ENCODE results near the gene TMEM218.
"Not testable (repeated sequence)": the region's sequence is repeated elsewhere in the genome, so short reads cannot be mapped to it uniquely, and the experiment has no call there.

Gene TMEM218

GRCh38 chr11:125056931-125057692, 54.3 kb downstream of the TMEM218 start:
- no peak for DNase-seq (ENCODE audit: low read depth in 4 of 4, low spot score in 1 of 4)

GRCh38 chr11:125056111-125056510, 55.3 kb downstream of the TMEM218 start:
- DNase-seq (ENCODE audit: low read depth in 4 of 4, low spot score in 1 of 4) = not testable (repeated sequence)

DNA sequence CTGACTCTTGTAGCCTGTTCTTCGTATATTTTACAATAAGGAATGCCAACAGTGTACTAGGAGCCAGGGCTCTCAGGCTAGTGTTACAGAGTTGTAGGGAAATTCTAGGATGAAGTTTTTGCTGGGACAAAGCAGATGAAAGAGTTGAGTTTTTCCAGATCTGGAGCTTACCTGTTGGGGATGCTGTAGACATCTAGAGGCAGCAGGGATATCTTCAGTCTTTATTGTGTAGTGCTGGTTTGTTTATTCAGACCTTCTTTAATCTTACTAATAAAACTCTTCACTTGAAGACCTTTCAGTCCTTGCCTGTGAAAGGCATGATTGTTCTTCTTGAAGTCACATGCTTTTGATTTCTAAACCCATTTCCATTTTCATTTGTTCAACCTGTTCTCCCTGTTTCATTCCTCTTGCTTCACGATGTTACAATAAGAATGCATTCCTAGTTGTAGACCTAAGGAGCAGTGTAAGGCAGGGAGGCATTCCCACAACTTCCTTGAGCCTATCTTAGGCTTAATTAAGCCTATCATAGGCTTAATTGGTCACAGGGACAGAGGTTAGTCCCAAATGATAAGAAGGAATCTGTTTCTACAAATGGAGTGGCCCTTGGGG, 56.2 kb downstream of the TMEM218 start:
- DNase-seq (ENCODE audit: low read depth in 4 of 4, low spot score in 1 of 4) = no peak

DNA sequence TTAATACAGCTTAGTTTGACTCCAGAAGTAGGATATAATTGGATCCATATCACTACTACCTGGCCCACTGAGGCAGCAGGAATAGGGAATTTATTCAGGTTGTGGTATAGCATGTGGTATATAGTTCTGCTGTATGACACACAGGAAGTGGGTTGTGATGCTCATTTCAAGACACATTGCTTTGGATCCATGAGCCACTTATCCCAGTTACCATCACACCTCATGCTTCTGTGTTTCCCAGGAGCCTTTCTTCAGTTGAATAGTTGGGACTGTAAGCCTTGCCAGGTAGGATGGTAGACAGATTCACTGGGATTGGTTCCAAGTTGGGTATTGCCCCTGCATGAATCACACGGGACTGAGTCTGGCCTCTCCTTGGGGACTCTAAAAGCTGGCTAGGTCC, 58.3 kb downstream of the TMEM218 start:
- no peak for DNase-seq (ENCODE audit: low read depth in 4 of 4, low spot score in 1 of 4)

GRCh38 chr11:125052047-125052446, 59.4 kb downstream of the TMEM218 start:
- no peak for DNase-seq (ENCODE audit: low read depth in 4 of 4, low spot score in 1 of 4)

- DNase-seq (ENCODE audit: low read depth in 4 of 4, low spot score in 1 of 4) = no peak
Measured at GRCh38 chr11:125049164-125049792, 62.1 kb downstream of the TMEM218 start.

Data from stimulated activated CD4-positive, alpha-beta T cell treated with anti-CD3 and anti-CD28 coated beads, Interleukin-1b, Interleukin-23, amount 100 ng/mL, for 24 hours (primary cell).